ENCODE results near the gene TSC22D2. TPM values are rescaled to one million over a fixed set of nuclear protein-coding genes. Genes with fewer than 3 reads are reported as not detected.
A peak's percentile ranks its signal among the peaks of the same experiment; 100 is the strongest.

Gene TSC22D2
- total and polyA plus RNA-seq, 8 donors = 7.1 to 32.2 (median 17.9) TPM

GRCh38 chr3:150423761-150424160 lies 15.7 kb downstream of the TSC22D2 start:
- Histone ChIP-seq H3K4me1 (peaks cover 20 to 86% (median 54%) of the 10 kb centered on the region in 4 donors), H3K27me3 (no peaks in the 10 kb centered on the region), H3K27ac (no peak overlapping the region), H3K4me3 (no peak overlapping the region), H3K36me3 (peaks cover 0 to 4% (median 0%) of the 10 kb centered on the region in 4 donors), H3K9me3 (no peaks in the 10 kb centered on the region)
- intact Hi-C loops (cut with DNase I; ENCODE audit: low total_unique reads) = no loop called here
- TF ChIP-seq EP300 (IDR thresholded peaks at IDR 0.05) = no peak
- no peak for TF ChIP-seq CTCF (IDR thresholded peaks at IDR 0.05)
- TF ChIP-seq POLR2A (IDR thresholded peaks at IDR 0.05) = no peak
- no peak for TF ChIP-seq POLR2AphosphoS5 (IDR thresholded peaks at IDR 0.05)
- peak in 1 of 2 donors; percentile 38 for DNase-seq
- 44 to 67% (median 59%) methylated on average over 4 of the region's 4 CpGs for WGBS, 5 donors

- TF ChIP-seq CTCF (IDR thresholded peaks at IDR 0.05) (no peak), POLR2A (IDR thresholded peaks at IDR 0.05) (no peak), EP300 (IDR thresholded peaks at IDR 0.05) (no peak), POLR2AphosphoS5 (IDR thresholded peaks at IDR 0.05) (no peak)
- 58 to 86% (median 67%) methylated on average over 3 of the region's 3 CpGs for WGBS, 5 donors
Observed at GRCh38 chr3:150426292-150426691, 18.2 kb downstream of the TSC22D2 start.

GRCh38 chr3:150428562-150428961 lies 20.5 kb downstream of the TSC22D2 start:
- peaks cover 0 to 4% (median 0%) of the 10 kb centered on the region in 4 donors for H3K36me3 ChIP-seq
- WGBS, 5 donors = 61 to 95% (median 78%) methylated on average over 1 of the region's 1 CpG

More at GRCh38 chr3:150426292-150426691, 18.2 kb downstream of the TSC22D2 start:
- Histone ChIP-seq H3K36me3 (peaks cover 0 to 4% (median 0%) of the 10 kb centered on the region in 4 donors), H3K27me3 (no peaks in the 10 kb centered on the region), H3K9me3 (no peaks in the 10 kb centered on the region), H3K4me1 (peaks cover 4 to 74% (median 41%) of the 10 kb centered on the region in 4 donors), H3K27ac (no peak overlapping the region), H3K4me3 (no peak overlapping the region)
- no peak for DNase-seq
- intact Hi-C loops (cut with DNase I; ENCODE audit: low total_unique reads) = no loop called here

More at GRCh38 chr3:150428562-150428961, 20.5 kb downstream of the TSC22D2 start:
- no peak overlapping the region for H3K27ac ChIP-seq
- peaks cover 0 to 58% (median 25%) of the 10 kb centered on the region in 4 donors for H3K4me1 ChIP-seq
- no peak for DNase-seq
- no peaks in the 10 kb centered on the region for H3K27me3 ChIP-seq
- TF ChIP-seq CTCF (IDR thresholded peaks at IDR 0.05) (no peak), POLR2AphosphoS5 (IDR thresholded peaks at IDR 0.05) (no peak), EP300 (IDR thresholded peaks at IDR 0.05) (no peak), POLR2A (IDR thresholded peaks at IDR 0.05) (no peak)
- no peak overlapping the region for H3K4me3 ChIP-seq
- intact Hi-C loops (cut with DNase I; ENCODE audit: low total_unique reads) = no loop called here
- H3K9me3 ChIP-seq = no peaks in the 10 kb centered on the region

All from stomach (tissue), 9 donors.